Adrenal gland (tissue), 5 donors: Measurements from ENCODE around the gene PRSS38.

Experiments used
- CTCF ChIP-seq, 6 experiments: fragments of 450-650 bp in 4 of 6; fragments of 200-600 bp in 2 of 6; sonication (generic) in 1 of 6; IDR thresholded peaks; 1 replicate in 5 of 6; 2 replicates in 1 of 6; pipeline versions ENCODE4 v1.5.1 to v1.8.0; 2016 to 2021; ENCODE audit warnings: antibody characterized with exemption in 6 of 6, mild to moderate bottlenecking in 2 of 6, moderate library complexity in 1 of 6
- POLR2A ChIP-seq, 2 donors: fragments of 450-650 bp; IDR thresholded peaks; one replicate each; pipeline ENCODE4 v1.6.1; 2017; ENCODE audit warnings: antibody characterized with exemption in 2 of 2, mild to moderate bottlenecking in 2 of 2, moderate library complexity in 1 of 2
- donor health status: DM: no; HTN: no; CAD: no.

- no peak for TF ChIP-seq CTCF (IDR thresholded peaks at IDR 0.05)
- no peak for TF ChIP-seq POLR2A (IDR thresholded peaks at IDR 0.05)
Observed at GRCh38 chr1:227828786-227829185, 13.3 kb downstream of the PRSS38 start.
